PC-9 (cell line): ENCODE results near the gene PGP.

ENCODE experiments used
- EZH2 ChIP-seq: fragments of 200-600 bp; sonication (generic); IDR thresholded peaks from 2 replicates; pipeline ENCODE4 v1.8.0; 2017; ENCODE audit warnings: antibody characterized with exemption, low read depth
- TF ChIP-seq, protein P1 (sequence below): fragments of 200-600 bp; sonication (generic); conservative IDR thresholded peaks from 2 replicates; pipeline ENCODE4 v1.6.1; 2017; ENCODE audit warnings: mixed run types, antibody characterized with exemption, mild to moderate bottlenecking, moderate library complexity

DNA sequence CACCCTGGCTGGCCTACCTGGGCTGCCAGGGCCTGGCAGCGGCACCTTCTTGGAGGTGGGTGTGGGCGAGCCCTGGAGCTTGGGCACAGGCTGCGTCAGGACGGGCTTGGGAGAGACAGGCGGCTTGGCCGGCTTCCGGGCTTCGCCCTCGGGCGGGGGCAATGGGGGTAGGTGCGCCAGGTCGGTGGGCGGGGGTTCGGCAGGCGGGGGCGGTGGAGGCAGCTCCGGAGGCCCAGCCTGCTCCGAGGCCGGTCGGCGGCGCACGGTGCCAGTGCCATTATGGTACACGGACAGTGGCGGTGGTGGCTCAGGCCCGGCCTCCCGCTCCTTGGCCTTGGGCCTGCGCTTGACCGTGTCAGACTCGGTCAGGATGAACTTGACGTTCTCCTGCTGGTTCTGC lies 35.1 kb downstream of the PGP start:
- TF ChIP-seq, protein P1, sequence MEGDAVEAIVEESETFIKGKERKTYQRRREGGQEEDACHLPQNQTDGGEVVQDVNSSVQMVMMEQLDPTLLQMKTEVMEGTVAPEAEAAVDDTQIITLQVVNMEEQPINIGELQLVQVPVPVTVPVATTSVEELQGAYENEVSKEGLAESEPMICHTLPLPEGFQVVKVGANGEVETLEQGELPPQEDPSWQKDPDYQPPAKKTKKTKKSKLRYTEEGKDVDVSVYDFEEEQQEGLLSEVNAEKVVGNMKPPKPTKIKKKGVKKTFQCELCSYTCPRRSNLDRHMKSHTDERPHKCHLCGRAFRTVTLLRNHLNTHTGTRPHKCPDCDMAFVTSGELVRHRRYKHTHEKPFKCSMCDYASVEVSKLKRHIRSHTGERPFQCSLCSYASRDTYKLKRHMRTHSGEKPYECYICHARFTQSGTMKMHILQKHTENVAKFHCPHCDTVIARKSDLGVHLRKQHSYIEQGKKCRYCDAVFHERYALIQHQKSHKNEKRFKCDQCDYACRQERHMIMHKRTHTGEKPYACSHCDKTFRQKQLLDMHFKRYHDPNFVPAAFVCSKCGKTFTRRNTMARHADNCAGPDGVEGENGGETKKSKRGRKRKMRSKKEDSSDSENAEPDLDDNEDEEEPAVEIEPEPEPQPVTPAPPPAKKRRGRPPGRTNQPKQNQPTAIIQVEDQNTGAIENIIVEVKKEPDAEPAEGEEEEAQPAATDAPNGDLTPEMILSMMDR, result no peak
- TF ChIP-seq EZH2, result no peak
